HepG2 (cell line): ENCODE data around the gene TGM2.

ENCODE experiments used
- HNRNPL ChIP-seq: fragments of 200-400 bp; formaldehyde crosslinking; IDR thresholded peaks from 2 replicates; pipeline ENCODE4 v1.6.1; 2017; ENCODE audit warnings: mild to moderate bottlenecking, low read depth, low read length
- MYC ChIP-seq: sonication (generic); formaldehyde crosslinking; IDR thresholded peaks from 2 replicates; pipeline ENCODE4 v1.9.0; 2021; ENCODE audit warnings: missing genetic modification reagents, borderline replicate concordance
- PBX3 ChIP-seq: sonication (generic); formaldehyde crosslinking; IDR thresholded peaks from 2 replicates; pipeline ENCODE4 v1.8.1; 2023; ENCODE audit warnings: missing genetic modification reagents, inconsistent platforms, borderline replicate concordance
- POLR2A ChIP-seq, 2 experiments: IDR thresholded peaks; 2 replicates each; pipeline ENCODE4 v1.6.1; 2011; ENCODE audit warnings: low read depth in 2 of 2, low read length in 2 of 2, mild to moderate bottlenecking in 1 of 2, moderate library complexity in 1 of 2; ENCODE audit not compliant: insufficient read depth in 1 of 2
- SMYD3 ChIP-seq: sonication (generic); formaldehyde crosslinking; IDR thresholded peaks from 2 replicates; pipeline ENCODE4 v1.8.1; 2023; ENCODE audit warnings: mild to moderate bottlenecking, missing genetic modification reagents
- ZNF432 ChIP-seq: sonication (generic); formaldehyde crosslinking; IDR thresholded peaks from 2 replicates; pipeline ENCODE4 v1.5.0; 2020; ENCODE audit warnings: missing genetic modification reagents, mild to moderate bottlenecking, borderline replicate concordance

GRCh38 chr20:38197619-38198018 lies 32.5 kb upstream of the TGM2 start:
- TF ChIP-seq ZNF432 (CRISPR knock-in tag): no peak
- no peak for TF ChIP-seq HNRNPL
- TF ChIP-seq MYC (CRISPR knock-in tag): no peak
- no peak for TF ChIP-seq POLR2A (IDR thresholded peaks at IDR 0.05; ENCODE audit: insufficient read depth in 1 of 2, low read depth in 2 of 2, low read length in 2 of 2)
- no peak for TF ChIP-seq PBX3
- no peak for TF ChIP-seq SMYD3 (CRISPR knock-in tag)
